Kidney epithelial cell (primary cell): ENCODE measurements around the gene KIAA0825. TPM values are rescaled to one million over a fixed set of nuclear protein-coding genes. Genes with fewer than 3 reads are reported as not detected.

Source experiments
- DNase-seq: peaks from one replicate; pipeline ENCODE4 v3.0.0-alpha.2; 2010; ENCODE audit warnings: low read depth
- H3K27me3 ChIP-seq: 2 replicates; pipeline ENCODE4 v1.6.0; 2011; ENCODE audit warnings: low read length; ENCODE audit not compliant: control insufficient read depth, insufficient read depth
- H3K36me3 ChIP-seq: 2 replicates; pipeline ENCODE4 v1.5.1; 2011; ENCODE audit warnings: low read length; ENCODE audit not compliant: control insufficient read depth, insufficient read depth
- H3K4me3 ChIP-seq: 2 replicates; pipeline ENCODE4 v1.5.1; 2011; ENCODE audit warnings: low read depth, mild to moderate bottlenecking, control low read depth, low read length
- total RNA-seq: library from RNA; depleted of rRNA; stranded (reverse); fragments of >200 nt; gene quantifications from 2 replicates; pipeline ENCODE4 v1.2.3, GENCODE V29; 2015
- TF ChIP-seq, protein P1 (sequence below): IDR thresholded peaks from 2 replicates; pipeline ENCODE4 v1.5.1; 2011; ENCODE audit warnings: mild to moderate bottlenecking, moderate library complexity, low read length, control low read depth, inconsistent platforms; ENCODE audit not compliant: insufficient read depth, poor library complexity, severe bottlenecking

KIAA0825 gene
- total RNA-seq, 1 donor from 2014 or later = 2.7 TPM

DNA sequence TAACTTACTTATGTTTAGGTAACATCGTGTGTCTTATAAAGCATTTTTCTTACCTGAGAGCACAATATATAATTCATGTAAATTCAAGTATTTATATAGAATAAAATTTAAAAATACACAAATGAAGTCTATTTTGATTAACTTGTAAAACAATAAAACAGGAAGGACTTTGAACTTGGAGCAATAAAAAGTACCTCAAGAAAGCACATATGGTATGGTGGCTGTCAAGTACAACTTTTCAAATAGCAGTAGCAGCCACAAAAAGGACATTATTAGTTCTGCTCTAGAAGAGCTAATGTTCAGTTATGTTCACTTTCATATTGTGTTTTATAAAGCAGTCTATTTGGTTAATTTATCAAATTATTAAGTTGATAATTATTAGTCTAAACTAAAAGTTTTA lies 31.5 kb upstream of the KIAA0825 start:
- no peak overlapping the region for H3K4me3 ChIP-seq
- TF ChIP-seq, protein P1, sequence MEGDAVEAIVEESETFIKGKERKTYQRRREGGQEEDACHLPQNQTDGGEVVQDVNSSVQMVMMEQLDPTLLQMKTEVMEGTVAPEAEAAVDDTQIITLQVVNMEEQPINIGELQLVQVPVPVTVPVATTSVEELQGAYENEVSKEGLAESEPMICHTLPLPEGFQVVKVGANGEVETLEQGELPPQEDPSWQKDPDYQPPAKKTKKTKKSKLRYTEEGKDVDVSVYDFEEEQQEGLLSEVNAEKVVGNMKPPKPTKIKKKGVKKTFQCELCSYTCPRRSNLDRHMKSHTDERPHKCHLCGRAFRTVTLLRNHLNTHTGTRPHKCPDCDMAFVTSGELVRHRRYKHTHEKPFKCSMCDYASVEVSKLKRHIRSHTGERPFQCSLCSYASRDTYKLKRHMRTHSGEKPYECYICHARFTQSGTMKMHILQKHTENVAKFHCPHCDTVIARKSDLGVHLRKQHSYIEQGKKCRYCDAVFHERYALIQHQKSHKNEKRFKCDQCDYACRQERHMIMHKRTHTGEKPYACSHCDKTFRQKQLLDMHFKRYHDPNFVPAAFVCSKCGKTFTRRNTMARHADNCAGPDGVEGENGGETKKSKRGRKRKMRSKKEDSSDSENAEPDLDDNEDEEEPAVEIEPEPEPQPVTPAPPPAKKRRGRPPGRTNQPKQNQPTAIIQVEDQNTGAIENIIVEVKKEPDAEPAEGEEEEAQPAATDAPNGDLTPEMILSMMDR = no peak
- no peak for DNase-seq
- no peaks in the 10 kb centered on the region for H3K36me3 ChIP-seq
- H3K27me3 ChIP-seq = no peaks in the 10 kb centered on the region

- DNase-seq = no peak
- no peaks in the 10 kb centered on the region for H3K36me3 ChIP-seq
- no peak overlapping the region for H3K4me3 ChIP-seq
- TF ChIP-seq, protein P1 = no peak
- no peaks in the 10 kb centered on the region for H3K27me3 ChIP-seq
These were observed 28.4 kb upstream of the KIAA0825 start for GRCh38 chr5:94646758-94647157.

- Histone ChIP-seq H3K36me3 (no peaks in the 10 kb centered on the region), H3K27me3 (no peaks in the 10 kb centered on the region), H3K4me3 (no peak overlapping the region)
- TF ChIP-seq, protein P1 = no peak
- no peak for DNase-seq
These were observed 26.6 kb upstream of the KIAA0825 start for GRCh38 chr5:94645053-94645452.

DNA sequence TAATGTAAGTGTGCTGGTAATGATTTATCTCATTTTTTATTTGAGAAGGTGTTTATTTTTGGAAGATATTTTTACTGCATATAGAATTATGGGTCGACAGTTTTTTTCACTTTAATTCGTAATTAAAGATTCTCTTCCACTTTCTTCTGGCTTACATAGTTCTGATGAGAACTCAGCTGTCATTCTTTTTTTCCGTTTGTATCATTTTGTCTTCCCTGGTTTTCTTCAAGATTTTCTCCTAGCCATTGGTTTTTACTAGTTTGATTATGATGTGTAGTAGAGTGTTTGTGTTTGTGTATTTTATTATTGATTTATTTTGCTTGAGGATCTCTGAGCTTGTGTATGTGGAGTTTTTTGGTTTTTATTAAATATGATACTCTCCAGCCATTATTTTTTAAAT lies 21.8 kb upstream of the KIAA0825 start:
- H3K4me3 ChIP-seq = no peak overlapping the region
- no peaks in the 10 kb centered on the region for H3K27me3 ChIP-seq

DNA sequence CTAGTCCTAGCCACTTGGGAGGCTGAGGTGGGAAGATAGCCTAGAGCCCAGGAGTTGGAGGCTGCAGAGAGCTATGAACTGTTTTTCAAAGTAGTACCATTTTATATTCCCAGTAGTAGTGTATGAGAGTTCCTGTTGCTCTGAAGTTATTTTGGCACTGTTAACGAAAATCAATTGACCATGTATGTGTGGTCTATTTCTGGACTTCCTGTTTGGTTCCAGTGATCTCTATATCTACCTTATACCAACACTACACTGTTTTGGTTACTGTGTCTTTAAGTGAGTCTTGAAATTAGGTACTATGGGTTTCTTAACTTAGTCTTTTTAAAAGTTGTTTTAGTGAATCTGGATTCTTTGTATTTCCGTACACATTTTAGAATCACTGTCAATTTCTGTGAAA lies 13.6 kb upstream of the KIAA0825 start:
- TF ChIP-seq, protein P1 = no peak
- no peaks in the 10 kb centered on the region for H3K36me3 ChIP-seq
- no peaks in the 10 kb centered on the region for H3K27me3 ChIP-seq
- H3K4me3 ChIP-seq = no peak overlapping the region
- DNase-seq = no peak

More for the DNA sequence above, 21.8 kb upstream of the KIAA0825 start:
- DNase-seq = no peak
- no peaks in the 10 kb centered on the region for H3K36me3 ChIP-seq
- TF ChIP-seq, protein P1 = no peak

- no peak for DNase-seq
- Histone ChIP-seq H3K4me3 (no peak overlapping the region), H3K36me3 (no peaks in the 10 kb centered on the region), H3K27me3 (no peaks in the 10 kb centered on the region)
- TF ChIP-seq, protein P1 = no peak
These were observed 8.8 kb upstream of the KIAA0825 start for GRCh38 chr5:94627191-94627590.
